K562 (cell line): ENCODE results near the gene ZNF853. TPM values are rescaled to one million over a fixed set of nuclear protein-coding genes. Genes with fewer than 3 reads are reported as not detected.
"Not testable (repeated sequence)": the region's sequence is repeated elsewhere in the genome, so short reads cannot be mapped to it uniquely, and the experiment has no call there.

Source experiments
- ATAC-seq: fragments of 200-7000 bp; cut with Tn5 transposase; 3 replicates; pipeline ENCODE4 v1.9.1; 2020; ENCODE audit warnings: moderate library complexity
- BruUV-seq: library from RNA; stranded (reverse); fragments of 400-500 nt; replicated peaks from 2 replicates; lab custom pipeline; 2021; lab: Mats Ljungman, UMichigan
- CTCF ChIA-PET: fragments of 300-600 bp; formaldehyde crosslinking; extraction: SDS; loops from one replicate; lab custom pipeline; 2021; ENCODE audit warnings: low intra/inter-chr PET ratio; lab: Yijun Ruan, JAX
- POLR2A ChIA-PET: fragments of 300-600, 350-650 bp; sonication (Branson Sonifier 250); formaldehyde crosslinking; extraction: SDS; loops from one replicate; lab custom pipeline; 2021; ENCODE audit warnings: antibody characterized with exemption, inconsistent platforms; lab: Yijun Ruan, JAX
- DNase-seq, 4 experiments: peaks; one replicate each; pipeline versions ENCODE4 v3.0.0 to v3.0.0-alpha.2; 2011 to 2018; ENCODE audit warnings: low spot score in 3 of 4, mixed read lengths in 3 of 4; ENCODE audit errors: extremely low read depth in 1 of 4
- FAIRE-seq: peaks from 2 replicates; lab custom pipeline; 2011; peaks lifted over from hg19 to GRCh38; lab: Jason Lieb, UNC
- H2AFZ ChIP-seq: 2 replicates; pipeline ENCODE4 v1.6.0; 2011; ENCODE audit warnings: low read depth, low read length, control low read depth, inconsistent platforms
- H3K27ac ChIP-seq: fragments of 200-600 bp; 3 replicates; pipeline ENCODE4 v1.8.0; 2011; ENCODE audit warnings: low read depth, mild to moderate bottlenecking, control low read depth, inconsistent platforms, low read length, moderate library complexity, mixed read lengths; ENCODE audit errors: extremely low read depth
- H3K27me3 ChIP-seq, 2 experiments: fragments of 300-600 bp in 1 of 2; 2 replicates in 1 of 2; 3 replicates in 1 of 2; pipeline versions ENCODE4 v1.6.0 to v1.8.0; 2011; ENCODE audit warnings: inconsistent platforms in 2 of 2, low read length in 2 of 2, mild to moderate bottlenecking in 1 of 2, mixed read lengths in 1 of 2, moderate library complexity in 1 of 2; ENCODE audit not compliant: control insufficient read depth in 2 of 2, insufficient read depth in 2 of 2
- H3K36me3 ChIP-seq: fragments of 300-600 bp; 3 replicates; pipeline ENCODE4 v1.8.0; 2011; ENCODE audit warnings: mild to moderate bottlenecking, low read length, inconsistent platforms; ENCODE audit not compliant: control insufficient read depth, insufficient read depth
- H3K4me1 ChIP-seq, 2 experiments: fragments of 200-600 bp in 1 of 2; replicated peaks in 1 of 2; 2 replicates in 1 of 2; 3 replicates in 1 of 2; pipeline versions ENCODE4 v1.5.1 to v1.8.0; 2011; ENCODE audit warnings: inconsistent platforms in 2 of 2, low read length in 2 of 2, mild to moderate bottlenecking in 1 of 2, mixed read lengths in 1 of 2, moderate library complexity in 1 of 2; ENCODE audit not compliant: control insufficient read depth in 2 of 2, insufficient read depth in 2 of 2
- H3K4me2 ChIP-seq: 2 replicates; pipeline ENCODE4 v1.6.1; 2011; ENCODE audit warnings: low read length, control low read depth, inconsistent platforms, mixed read lengths; ENCODE audit not compliant: insufficient read depth
- H3K4me3 ChIP-seq: fragments of 200-600 bp; sonication (generic), shearing (Covaris generic); 2 replicates; pipeline ENCODE4 v1.5.1; 2016; ENCODE audit warnings: control low read depth, inconsistent platforms
- H3K79me2 ChIP-seq: fragments of 200-600 bp; 3 replicates; pipeline ENCODE4 v1.8.0; 2011; ENCODE audit warnings: low read length, inconsistent platforms; ENCODE audit not compliant: control insufficient read depth, insufficient read depth
- H3K9ac ChIP-seq, 2 experiments: 2 replicates each; pipeline versions ENCODE4 v1.6.0 to v1.6.1; 2011; ENCODE audit warnings: low read depth in 2 of 2, low read length in 2 of 2, control low read depth in 1 of 2, inconsistent platforms in 1 of 2, mild to moderate bottlenecking in 1 of 2, mixed read lengths in 1 of 2; ENCODE audit not compliant: insufficient read depth in 1 of 2
- H3K9me1 ChIP-seq: one replicate; pipeline ENCODE4 v1.6.0; 2011; ENCODE audit warnings: inconsistent platforms, mild to moderate bottlenecking, low read length, moderate library complexity; ENCODE audit not compliant: control insufficient read depth, insufficient read depth
- H3K9me3 ChIP-seq: replicated peaks from 2 replicates; pipeline ENCODE4 v1.5.1; 2011; ENCODE audit warnings: low read depth, low read length, inconsistent platforms; ENCODE audit not compliant: control insufficient read depth, insufficient read depth
- H4K20me1 ChIP-seq: replicated peaks from 2 replicates; pipeline ENCODE4 v1.6.1; 2011; ENCODE audit warnings: low read length, inconsistent platforms, mixed read lengths; ENCODE audit not compliant: control insufficient read depth, insufficient read depth
- ARID1B ChIP-seq: fragments of 450-650 bp; IDR thresholded peaks from 2 replicates; pipeline ENCODE4 v1.6.1; 2016; ENCODE audit warnings: antibody characterized with exemption, mild to moderate bottlenecking, inconsistent platforms
- ATF3 ChIP-seq, 2 experiments: fragments of 450-650 bp in 1 of 2; sonication (generic) in 1 of 2; formaldehyde crosslinking in 1 of 2; IDR thresholded peaks in 1 of 2; conservative IDR thresholded peaks in 1 of 2; 2 replicates each; pipeline versions ENCODE4 v1.6.1 to v1.8.1; 2016 to 2023; ENCODE audit warnings: mild to moderate bottlenecking in 2 of 2, moderate library complexity in 2 of 2, inconsistent platforms in 1 of 2, missing genetic modification reagents in 1 of 2
- ATF7 ChIP-seq: fragments of 450-650 bp; IDR thresholded peaks from 2 replicates; pipeline ENCODE4 v1.7.1; 2014; ENCODE audit warnings: mild to moderate bottlenecking, moderate library complexity
- EP300 ChIP-seq: IDR thresholded peaks from 2 replicates; pipeline ENCODE4 v1.6.1; 2012; ENCODE audit warnings: low read length, improper control_type of control experiment
- MEF2D ChIP-seq: conservative IDR thresholded peaks from 2 replicates; pipeline ENCODE4 v1.6.1; 2016; ENCODE audit warnings: low read depth, missing genetic modification characterization, missing compliant biosample characterization
- POLR2H ChIP-seq: IDR thresholded peaks from 2 replicates; pipeline ENCODE4 v1.6.1; 2016; ENCODE audit warnings: missing genetic modification characterization, low read depth, mild to moderate bottlenecking, control low read depth, missing compliant biosample characterization, moderate library complexity
- PTTG1 ChIP-seq: fragments of 450-650 bp; IDR thresholded peaks from 2 replicates; pipeline ENCODE4 v1.6.1; 2016; ENCODE audit warnings: low read depth, mild to moderate bottlenecking, missing genetic modification characterization, missing compliant biosample characterization
- SMAD4 ChIP-seq: fragments of 250-450 bp; sonication (Bioruptor Pico); conservative IDR thresholded peaks from 2 replicates; pipeline ENCODE4 v1.8.0; 2021; ENCODE audit warnings: inconsistent platforms, mild to moderate bottlenecking, moderate library complexity
- ZEB2 ChIP-seq: fragments of 450-650 bp; IDR thresholded peaks from 2 replicates; pipeline ENCODE4 v1.6.1; 2016
- ZNF395 ChIP-seq: fragments of 200-800 bp; sonication (Bioruptor generic); IDR thresholded peaks from 2 replicates; pipeline ENCODE4 v1.6.1; 2017; ENCODE audit warnings: missing genetic modification characterization, missing compliant biosample characterization
- ZNF589 ChIP-seq: fragments of 200-800 bp; sonication (Bioruptor generic); IDR thresholded peaks from 2 replicates; pipeline ENCODE4 v1.6.1; 2016; ENCODE audit warnings: low read depth, missing genetic modification characterization, missing compliant biosample characterization
- ZNF592 ChIP-seq: fragments of 450-650 bp; IDR thresholded peaks from 2 replicates; pipeline ENCODE4 v1.6.1; 2017; ENCODE audit warnings: antibody characterized with exemption, mild to moderate bottlenecking
- WGBS: fragments of 100-300 bp; shearing (Covaris generic); methylation state at CpG from one replicate; pipeline ENCODE4 v1.1.6; 2016; ENCODE audit warnings: low coverage, mixed read lengths; ENCODE audit not compliant: insufficient coverage; ENCODE audit errors: missing lambda C conversion rate; 5-methylcytosine and 5-hydroxymethylcytosine counted together
- in situ Hi-C: fragments of 300-500 bp; cut with MboI; formaldehyde crosslinking; loops from 4 replicates; pipeline ENCODE4 v1.15.0; 2018; ENCODE audit warnings: inconsistent platforms, mixed read lengths
- intact Hi-C: fragments of 100-400 bp; cut with micrococcal nuclease; formaldehyde crosslinking; loops from 2 replicates; pipeline ENCODE4 v1.14.2; 2022
- polyA plus RNA-seq, 8 experiments: library from polyadenylated mRNA; depleted of rRNA in 4 of 8; stranded (reverse) in 5 of 8; unstranded in 3 of 8; fragments of >200 nt; fragmentation: Nextera tagmentation in 2 of 8; fragmentation: Illumina TruSeq in 1 of 8; extraction: Ambion mirVana in 2 of 8; extraction: Trizol in 1 of 8; gene quantifications; 2 replicates each; pipeline versions ENCODE4 v1.2.1 to v1.2.3, GENCODE V29; 2011 to 2014; ENCODE audit warnings: inconsistent platforms in 1 of 8, missing spikeins in 1 of 8
- total RNA-seq, 7 experiments: library from RNA; depleted of rRNA in 6 of 7; stranded (reverse); fragments of >200 nt in 6 of 7; fragmentation: Illumina TruSeq in 2 of 7; extraction: Trizol in 2 of 7; gene quantifications; 2 replicates each; pipeline versions ENCODE4 v1.2.1 to v1.2.3, GENCODE V29; 2011 to 2021; ENCODE audit warnings: low replicate concordance in 1 of 7
- TF ChIP-seq, protein P1 (sequence below): fragments of 450-650 bp; formaldehyde crosslinking; IDR thresholded peaks from 2 replicates; pipeline ENCODE4 v1.4.0; 2022; ENCODE audit warnings: mild to moderate bottlenecking, moderate library complexity

Gene ZNF853
- total and polyA plus RNA-seq, 9 of the 15 experiments (the other 6 are each of a cell fraction or from before 2014, with no cell fraction given), result 0.03 TPM; not detected in 8

DNA sequence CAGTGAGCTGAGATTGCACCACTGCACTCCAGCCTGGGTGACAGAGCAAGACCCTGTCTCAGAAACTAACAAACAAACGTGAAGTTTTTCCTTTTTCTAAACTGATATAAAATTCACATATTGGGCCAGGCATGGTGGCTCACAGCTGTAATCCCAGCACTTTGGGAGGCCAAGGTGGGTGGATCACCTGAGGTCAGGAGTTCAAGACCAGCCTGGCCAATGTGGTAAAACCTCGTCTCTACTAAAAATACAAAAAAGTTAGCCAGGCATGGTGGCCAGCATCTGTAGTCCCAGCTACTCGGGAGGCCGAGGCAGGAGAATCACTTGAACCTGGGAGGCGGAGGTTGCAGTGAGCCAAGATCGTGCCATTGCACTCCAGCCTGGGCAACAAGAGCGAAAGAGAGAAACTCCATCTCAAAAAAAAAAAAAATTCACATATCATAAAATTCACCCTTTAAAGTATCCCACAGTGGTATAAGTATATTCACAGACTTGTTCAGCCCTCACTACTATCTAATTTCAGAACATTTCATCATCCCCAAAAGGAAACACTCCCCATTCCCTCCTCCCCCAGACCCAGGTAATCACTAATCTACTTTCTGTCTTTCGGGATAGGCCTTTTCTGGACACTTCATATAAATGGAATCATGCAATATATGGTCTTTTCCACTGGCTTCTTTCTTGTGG lies 29.5 kb upstream of the ZNF853 start:
- H3K9ac ChIP-seq; H2AFZ ChIP-seq; H4K20me1 ChIP-seq; FAIRE-seq; H3K9me1 ChIP-seq; H3K27me3 ChIP-seq; H3K79me2 ChIP-seq; H3K9me3 ChIP-seq; intact Hi-C loops; H3K4me3 ChIP-seq; H3K27ac ChIP-seq; BruUV-seq; DNase-seq; POLR2A ChIA-PET; in situ Hi-C loops; CTCF ChIA-PET; H3K4me2 ChIP-seq; TF ChIP-seq ATF3 (CRISPR knock-in tag; conservative IDR thresholded peaks at IDR 0.05): not testable (repeated sequence)
- peak; percentile 20 for ATAC-seq
- Histone ChIP-seq H3K36me3 (peaks cover 73% of the 10 kb centered on the region), H3K4me1 (peaks cover 5 to 16% of the 10 kb centered on the region in 2 experiments)
- 42% methylated on average over 4 of the region's 8 CpGs for WGBS
- TF ChIP-seq, protein P1, sequence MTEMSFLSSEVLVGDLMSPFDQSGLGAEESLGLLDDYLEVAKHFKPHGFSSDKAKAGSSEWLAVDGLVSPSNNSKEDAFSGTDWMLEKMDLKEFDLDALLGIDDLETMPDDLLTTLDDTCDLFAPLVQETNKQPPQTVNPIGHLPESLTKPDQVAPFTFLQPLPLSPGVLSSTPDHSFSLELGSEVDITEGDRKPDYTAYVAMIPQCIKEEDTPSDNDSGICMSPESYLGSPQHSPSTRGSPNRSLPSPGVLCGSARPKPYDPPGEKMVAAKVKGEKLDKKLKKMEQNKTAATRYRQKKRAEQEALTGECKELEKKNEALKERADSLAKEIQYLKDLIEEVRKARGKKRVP, result 0 out of 2 replicates have a peak, but pooled peaks have one; percentile 43
- TF ChIP-seq MEF2D (tag) (0 out of 2 replicates have a peak, but pooled peaks have one; percentile 19), SMAD4 (CRISPR knock-in tag) (peak; percentile 55; the same call in 1 of the 2 replicates), ZEB2 (peak; percentile 56; the same call in 1 of the 2 replicates), ZNF395 (CRISPR knock-in tag) (peak; percentile 40; the same call in 1 of the 2 replicates), EP300 (peak; percentile 62; the same call in 1 of the 2 replicates), ATF7 (peak; percentile 38; the same call in 1 of the 2 replicates), POLR2H (tag) (peak; percentile 70; the same call in 1 of the 2 replicates), ZNF592 (peak; percentile 33; the same call in 1 of the 2 replicates), ARID1B (peak; percentile 40; the same call in 1 of the 2 replicates), ZNF589 (CRISPR knock-in tag) (peak; percentile 55; the same call in 1 of the 2 replicates), PTTG1 (tag) (peak; percentile 55; the same call in 1 of the 2 replicates), ATF3 (IDR thresholded peaks at IDR 0.05) (peak; percentile 81; the same call in 1 of the 2 replicates)
